Fibroblast of the aortic adventitia (primary cell): ENCODE results near the gene IMPG2. TPM values are rescaled to one million over a fixed set of nuclear protein-coding genes. Genes with fewer than 3 reads are reported as not detected.

ENCODE experiments used
- DNase-seq: peaks from one replicate; pipeline ENCODE4 v3.0.0-alpha.2; 2010; ENCODE audit warnings: low read depth
- H3K4me3 ChIP-seq: 2 replicates; pipeline ENCODE4 v1.5.1; 2011; ENCODE audit warnings: low read depth, mild to moderate bottlenecking, control low read depth, low read length, moderate library complexity
- total RNA-seq: library from RNA; depleted of rRNA; stranded (reverse); fragments of >200 nt; gene quantifications from 2 replicates; pipeline ENCODE4 v1.2.3, GENCODE V29; 2012; ENCODE audit warnings: low replicate concordance
- TF ChIP-seq, protein P1 (sequence below): IDR thresholded peaks from 2 replicates; pipeline ENCODE4 v1.5.1; 2011; ENCODE audit warnings: mild to moderate bottlenecking, low read length, control low read depth, inconsistent platforms; ENCODE audit not compliant: insufficient read depth

The IMPG2 gene
- total RNA-seq, 1 donor, result 0.45 TPM

DNA sequence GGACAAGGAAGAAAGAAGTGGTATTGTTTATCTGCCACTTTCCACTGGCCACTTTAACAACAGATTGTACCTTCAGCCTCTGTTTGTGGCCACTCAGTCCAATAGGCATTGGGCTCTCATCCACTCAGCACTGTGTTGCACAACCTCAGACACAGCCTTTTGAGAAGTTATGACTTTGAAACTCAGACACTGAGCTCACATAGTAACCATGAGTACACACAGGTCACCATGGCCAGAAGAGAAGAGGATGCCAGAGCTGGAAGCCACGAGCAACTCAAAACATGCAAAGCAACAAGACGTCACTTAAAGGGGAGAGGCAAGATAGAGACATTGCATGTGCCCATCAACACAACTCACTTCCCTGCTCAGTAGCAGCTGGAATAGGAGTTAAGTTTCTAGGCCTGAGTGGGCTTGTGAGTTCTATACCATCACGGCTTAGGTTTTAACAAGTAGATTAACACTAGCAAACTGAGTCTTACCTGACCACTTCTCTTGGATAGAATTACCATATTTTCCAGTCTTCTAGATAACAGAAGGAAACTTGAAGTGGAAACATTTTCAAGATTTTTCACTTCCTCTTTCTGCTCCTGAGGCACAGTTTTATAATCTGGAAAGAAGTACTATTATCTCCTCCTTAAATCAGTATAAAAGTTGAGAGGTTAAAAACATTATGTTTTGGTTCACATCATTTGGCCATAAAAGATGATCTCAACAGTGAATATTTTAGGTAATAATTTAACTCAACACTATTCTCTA lies 103.5 kb downstream of the IMPG2 start:
- TF ChIP-seq, protein P1, sequence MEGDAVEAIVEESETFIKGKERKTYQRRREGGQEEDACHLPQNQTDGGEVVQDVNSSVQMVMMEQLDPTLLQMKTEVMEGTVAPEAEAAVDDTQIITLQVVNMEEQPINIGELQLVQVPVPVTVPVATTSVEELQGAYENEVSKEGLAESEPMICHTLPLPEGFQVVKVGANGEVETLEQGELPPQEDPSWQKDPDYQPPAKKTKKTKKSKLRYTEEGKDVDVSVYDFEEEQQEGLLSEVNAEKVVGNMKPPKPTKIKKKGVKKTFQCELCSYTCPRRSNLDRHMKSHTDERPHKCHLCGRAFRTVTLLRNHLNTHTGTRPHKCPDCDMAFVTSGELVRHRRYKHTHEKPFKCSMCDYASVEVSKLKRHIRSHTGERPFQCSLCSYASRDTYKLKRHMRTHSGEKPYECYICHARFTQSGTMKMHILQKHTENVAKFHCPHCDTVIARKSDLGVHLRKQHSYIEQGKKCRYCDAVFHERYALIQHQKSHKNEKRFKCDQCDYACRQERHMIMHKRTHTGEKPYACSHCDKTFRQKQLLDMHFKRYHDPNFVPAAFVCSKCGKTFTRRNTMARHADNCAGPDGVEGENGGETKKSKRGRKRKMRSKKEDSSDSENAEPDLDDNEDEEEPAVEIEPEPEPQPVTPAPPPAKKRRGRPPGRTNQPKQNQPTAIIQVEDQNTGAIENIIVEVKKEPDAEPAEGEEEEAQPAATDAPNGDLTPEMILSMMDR, result no peak
- DNase-seq, result peak; percentile 62
- no peak overlapping the region for H3K4me3 ChIP-seq

DNA sequence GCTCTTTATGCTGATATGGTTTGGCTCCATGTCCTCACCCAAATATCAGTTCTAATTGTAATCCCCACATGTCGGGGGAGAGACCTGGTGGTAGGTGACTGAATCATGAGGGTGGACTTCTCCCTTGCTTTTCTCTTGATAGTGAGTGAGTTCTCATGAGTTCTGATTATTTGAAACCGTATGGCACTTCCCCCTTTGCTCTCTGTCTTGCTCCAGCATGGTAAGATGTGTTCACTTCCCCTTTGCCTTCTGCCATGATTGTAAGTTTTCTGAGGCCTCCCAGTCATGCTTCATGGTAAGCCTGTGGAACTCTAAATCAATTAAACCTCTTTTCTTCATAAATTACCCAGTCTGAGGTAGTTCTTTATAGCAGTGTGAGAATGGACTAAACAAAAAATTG lies 107.6 kb downstream of the IMPG2 start:
- no peak overlapping the region for H3K4me3 ChIP-seq
- DNase-seq, result no peak
- TF ChIP-seq, protein P1, result no peak

DNA sequence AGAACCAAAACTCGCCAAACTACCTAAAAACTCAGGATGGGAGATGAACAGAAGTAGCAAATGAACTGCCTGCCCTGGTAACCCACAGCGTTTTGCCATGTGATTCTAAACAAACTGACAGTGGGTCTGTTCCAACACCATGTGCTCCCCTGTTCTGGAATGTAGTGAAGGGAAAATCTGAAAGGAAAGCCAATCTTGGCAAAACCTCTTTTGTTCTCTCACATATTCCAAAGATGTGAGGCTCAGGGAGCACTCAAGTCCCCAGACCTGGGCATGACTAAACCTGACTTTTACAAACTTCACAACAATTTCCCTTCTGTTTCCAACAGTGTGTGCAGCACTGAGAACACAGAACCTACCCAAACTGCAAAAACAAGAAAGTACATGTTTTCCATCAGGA lies 116.1 kb downstream of the IMPG2 start:
- peak; percentile 65 for DNase-seq

DNA sequence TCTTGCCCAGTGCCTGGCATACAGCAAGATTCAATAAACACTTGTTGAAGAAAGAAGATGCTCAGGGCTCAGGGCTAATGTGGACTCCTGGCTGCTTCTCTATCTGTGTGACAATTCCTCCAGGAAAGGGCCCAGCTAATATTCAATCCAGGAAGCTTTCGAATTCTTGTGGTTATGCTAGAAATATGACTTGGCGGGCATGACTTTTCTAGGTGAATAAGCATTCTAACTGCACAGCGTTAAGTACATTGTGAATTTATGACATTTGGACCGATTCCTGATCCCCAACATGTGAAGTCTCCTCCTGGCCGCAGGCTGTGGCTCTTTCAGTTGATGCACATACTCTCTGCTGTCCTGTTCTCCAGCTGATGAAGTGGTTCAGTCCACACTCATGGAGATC lies 117.0 kb downstream of the IMPG2 start:
- no peak overlapping the region for H3K4me3 ChIP-seq
- TF ChIP-seq, protein P1, result no peak
- DNase-seq, result peak; percentile 32

More for the DNA sequence above, 116.1 kb downstream of the IMPG2 start:
- no peak overlapping the region for H3K4me3 ChIP-seq
- TF ChIP-seq, protein P1, result no peak

DNA sequence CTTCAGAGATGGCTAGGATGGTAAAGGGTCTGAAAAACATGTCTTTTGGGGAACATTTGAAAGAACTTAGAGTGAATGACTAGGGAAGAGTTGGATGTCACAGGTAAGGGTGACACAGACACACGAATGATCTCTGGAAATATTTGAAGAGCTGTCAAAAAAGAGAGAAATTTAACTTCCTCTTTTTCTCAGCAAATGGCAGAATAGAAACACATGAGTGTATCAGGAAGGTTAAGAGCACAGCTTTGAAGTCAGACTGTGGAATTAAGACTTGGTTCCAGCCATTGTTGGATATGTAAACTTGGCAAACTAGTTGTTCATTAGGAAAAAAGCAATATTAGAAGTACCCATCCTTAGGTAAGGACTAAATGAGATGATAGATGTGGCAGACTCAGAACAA lies 117.7 kb downstream of the IMPG2 start:
- DNase-seq, result no peak
- H3K4me3 ChIP-seq, result no peak overlapping the region
- TF ChIP-seq, protein P1, result no peak

DNA sequence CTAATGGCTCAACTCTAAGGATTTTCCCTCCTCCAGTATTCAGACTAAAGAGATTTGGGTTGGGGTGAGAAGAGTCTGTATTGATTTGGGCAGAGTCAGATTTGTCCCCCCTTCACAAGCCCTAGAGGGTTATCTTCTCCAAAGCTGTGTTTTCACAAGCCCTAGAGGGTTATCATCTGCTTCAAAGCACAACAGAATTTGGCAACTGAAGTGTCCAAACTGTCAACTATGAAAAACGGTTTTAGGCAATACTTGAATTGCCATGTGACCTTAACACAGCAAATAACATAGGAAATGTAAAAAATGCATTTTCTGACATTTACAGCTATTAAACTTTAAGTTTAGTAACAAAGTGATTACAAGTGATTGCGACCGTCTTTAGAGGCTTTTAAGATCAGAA lies 119.9 kb downstream of the IMPG2 start:
- TF ChIP-seq, protein P1, result no peak
- no peak overlapping the region for H3K4me3 ChIP-seq
- DNase-seq, result peak; percentile 57
